IMR-90 (cell line): ENCODE data around the gene RAB26.

Source experiments
- CHD1 ChIP-seq: IDR thresholded peaks from 2 replicates; pipeline ENCODE4 v1.6.1; 2012; ENCODE audit warnings: low read depth, low read length, improper control_type of control experiment
- CTCF ChIP-seq: conservative IDR thresholded peaks from 2 replicates; pipeline ENCODE4 v1.5.1; 2012; ENCODE audit warnings: mild to moderate bottlenecking, low read depth, low read length, improper control_type of control experiment
- ELK1 ChIP-seq: fragments of 150-350 bp; IDR thresholded peaks from 2 replicates; pipeline ENCODE4 v1.6.1; 2016; ENCODE audit warnings: low read depth, mild to moderate bottlenecking, low read length, moderate library complexity, borderline replicate concordance
- FOS ChIP-seq: fragments of 150-350 bp; IDR thresholded peaks from 2 replicates; pipeline ENCODE4 v1.6.1; 2016; ENCODE audit warnings: low read depth, low read length
- MAFK ChIP-seq: IDR thresholded peaks from 2 replicates; pipeline ENCODE4 v1.6.1; 2012; ENCODE audit warnings: low read depth, low read length, improper control_type of control experiment
- MAZ ChIP-seq: IDR thresholded peaks from 2 replicates; pipeline ENCODE4 v1.6.1; 2012; ENCODE audit warnings: low read depth, mild to moderate bottlenecking, low read length, improper control_type of control experiment, moderate library complexity, borderline replicate concordance
- POLR2A ChIP-seq: IDR thresholded peaks from 2 replicates; pipeline ENCODE4 v1.6.1; 2012; ENCODE audit warnings: mild to moderate bottlenecking, low read depth, low read length
- RAD21 ChIP-seq: IDR thresholded peaks from 2 replicates; pipeline ENCODE4 v1.6.1; 2012; ENCODE audit warnings: low read length, improper control_type of control experiment
- RCOR1 ChIP-seq: IDR thresholded peaks from 2 replicates; pipeline ENCODE4 v1.6.1; 2012; ENCODE audit warnings: mild to moderate bottlenecking, low read length, improper control_type of control experiment; ENCODE audit not compliant: insufficient replicate concordance
- RFX5 ChIP-seq: IDR thresholded peaks from 2 replicates; pipeline ENCODE4 v1.8.0; 2012; ENCODE audit warnings: low read depth, mild to moderate bottlenecking, low read length, moderate library complexity
- SMC3 ChIP-seq: fragments of 150-350 bp; IDR thresholded peaks from 2 replicates; pipeline ENCODE4 v1.6.1; 2016; ENCODE audit warnings: low read depth, mild to moderate bottlenecking, antibody characterized with exemption, low read length, moderate library complexity
- USF2 ChIP-seq: fragments of 150-350 bp; IDR thresholded peaks from 2 replicates; pipeline ENCODE4 v1.6.1; 2017; ENCODE audit warnings: mild to moderate bottlenecking, antibody characterized with exemption, low read length, low read depth

GRCh38 chr16:2170080-2170479 is 21.7 kb downstream of the RAB26 start:
- TF ChIP-seq CTCF (no peak), MAZ (no peak), RAD21 (no peak), POLR2A (no peak), MAFK (no peak), SMC3 (no peak), RCOR1 (no peak), USF2 (no peak), ELK1 (no peak), FOS (no peak), RFX5 (no peak), CHD1 (no peak)
